ENCODE data around the gene CNPY2.

- TF ChIP-seq POLR2AphosphoS5 (IDR thresholded peaks at IDR 0.05; ENCODE audit: low read depth, low read length), result no peak
- TF ChIP-seq ZNF775 (CRISPR knock-in tag; IDR thresholded peaks at IDR 0.05; ENCODE audit: borderline replicate concordance), result no peak
- no peak for TF ChIP-seq ZNF263 (CRISPR knock-in tag; IDR thresholded peaks at IDR 0.05)
- TF ChIP-seq MXI1 (IDR thresholded peaks at IDR 0.05; ENCODE audit: borderline replicate concordance, low read depth, low read length), result no peak
- no peak for TF ChIP-seq ADNP (CRISPR knock-in tag; IDR thresholded peaks at IDR 0.05)
- no peak for TF ChIP-seq KAT7 (CRISPR knock-in tag; IDR thresholded peaks at IDR 0.05; ENCODE audit: borderline replicate concordance)
- no peak for TF ChIP-seq TBX2 (CRISPR knock-in tag; IDR thresholded peaks at IDR 0.05; ENCODE audit: borderline replicate concordance)
- TF ChIP-seq ARID2 (CRISPR knock-in tag; IDR thresholded peaks at IDR 0.05; ENCODE audit: borderline replicate concordance), result no peak
- no peak for TF ChIP-seq NBN (conservative IDR thresholded peaks at IDR 0.05)
- TF ChIP-seq KLF9 (CRISPR knock-in tag; IDR thresholded peaks at IDR 0.05; ENCODE audit: low read depth), result no peak
- no peak for TF ChIP-seq MYC (CRISPR knock-in tag; IDR thresholded peaks at IDR 0.05; ENCODE audit: borderline replicate concordance)
Measured at GRCh38 chr12:56315249-56315621, 553 bp downstream of the CNPY2 start.

Measured in HepG2 (cell line).